ENCODE measurements around the gene NAA50. TPM values are rescaled to one million over a fixed set of nuclear protein-coding genes. Genes with fewer than 3 reads are reported as not detected.

NAA50 gene
- 23.2 and 40.3 TPM in 2 replicates for polyA plus RNA-seq

GRCh38 chr3:113745756-113746547, at the start of gene NAA50:
TSS of gene NAA50 (minus strand) at chr3:113746249. CDS start at chr3:113745949, 300 bp downstream.

GRCh38 chr3:113746548-113747282, 666 bp upstream of the NAA50 start, which contains the start of gene ATP6V1A:
TSS of gene ATP6V1A (plus strand) at chr3:113747035. CDS start at chr3:113778754, 31,719 bp downstream.

GRCh38 chr3:113695786-113696645, 50.0 kb downstream of the NAA50 start, which contains the start of gene USF3:
TSS of gene USF3 (minus strand) at chr3:113696642. CDS start at chr3:113674878, 21,764 bp downstream.

Other genes starting within 250 kb of the NAA50 start
- gene SPICE1, start 231.1 kb downstream of the NAA50 start, polyA plus RNA-seq = 3.1 and 6.6 TPM in 2 replicates
- 3.6 and 4.6 TPM in 2 replicates for gene SIDT1, start 213.7 kb downstream of the NAA50 start, polyA plus RNA-seq
- gene USF3, start 49.6 kb downstream of the NAA50 start, polyA plus RNA-seq = 19.0 and 21.3 TPM in 2 replicates
- gene ATP6V1A, start 786 bp upstream of the NAA50 start, polyA plus RNA-seq = 97.7 and 150 TPM in 2 replicates
- gene GRAMD1C, start 92.5 kb upstream of the NAA50 start, polyA plus RNA-seq = 2.7 and 20.1 TPM in 2 replicates
- gene ZDHHC23, start 201.8 kb upstream of the NAA50 start, polyA plus RNA-seq = 14.7 and 21.2 TPM in 2 replicates

Data from Purkinje cell (primary cell).